Measurements from ENCODE around the gene AOPEP.

DNA sequence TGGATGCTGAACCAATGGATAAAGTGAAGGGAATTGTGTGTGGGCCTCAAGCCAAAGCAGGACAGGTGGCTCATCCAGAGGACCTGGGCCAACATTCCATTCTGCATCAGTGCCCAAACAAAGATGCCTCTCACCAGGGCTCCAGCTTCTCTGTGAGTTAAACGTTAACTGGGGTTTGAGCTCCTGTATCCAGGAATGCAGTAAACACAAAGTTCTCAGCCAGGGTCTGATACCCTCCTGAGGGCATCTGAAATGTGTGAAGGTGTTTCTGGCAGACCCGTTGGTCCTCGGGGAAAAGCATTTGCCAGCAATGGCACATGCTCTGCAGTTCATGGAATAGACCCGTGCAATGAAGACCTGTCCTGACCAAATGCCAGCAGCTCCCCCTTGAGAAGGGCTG is 33.9 kb upstream of the AOPEP start:
- TF ChIP-seq EZH2 (optimal IDR thresholded peaks at IDR 0.05; ENCODE audit: low read depth, low read length): no peak
- TF ChIP-seq, protein P1, sequence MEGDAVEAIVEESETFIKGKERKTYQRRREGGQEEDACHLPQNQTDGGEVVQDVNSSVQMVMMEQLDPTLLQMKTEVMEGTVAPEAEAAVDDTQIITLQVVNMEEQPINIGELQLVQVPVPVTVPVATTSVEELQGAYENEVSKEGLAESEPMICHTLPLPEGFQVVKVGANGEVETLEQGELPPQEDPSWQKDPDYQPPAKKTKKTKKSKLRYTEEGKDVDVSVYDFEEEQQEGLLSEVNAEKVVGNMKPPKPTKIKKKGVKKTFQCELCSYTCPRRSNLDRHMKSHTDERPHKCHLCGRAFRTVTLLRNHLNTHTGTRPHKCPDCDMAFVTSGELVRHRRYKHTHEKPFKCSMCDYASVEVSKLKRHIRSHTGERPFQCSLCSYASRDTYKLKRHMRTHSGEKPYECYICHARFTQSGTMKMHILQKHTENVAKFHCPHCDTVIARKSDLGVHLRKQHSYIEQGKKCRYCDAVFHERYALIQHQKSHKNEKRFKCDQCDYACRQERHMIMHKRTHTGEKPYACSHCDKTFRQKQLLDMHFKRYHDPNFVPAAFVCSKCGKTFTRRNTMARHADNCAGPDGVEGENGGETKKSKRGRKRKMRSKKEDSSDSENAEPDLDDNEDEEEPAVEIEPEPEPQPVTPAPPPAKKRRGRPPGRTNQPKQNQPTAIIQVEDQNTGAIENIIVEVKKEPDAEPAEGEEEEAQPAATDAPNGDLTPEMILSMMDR (IDR thresholded peaks at IDR 0.05; ENCODE audit: low read length): no peak

All from MM.1S (cell line).